Motor neuron (in vitro differentiated cells): ENCODE measurements around the gene CCZ1. TPM values are rescaled to one million over a fixed set of nuclear protein-coding genes. Genes with fewer than 3 reads are reported as not detected.
"Not testable (repeated sequence)": the region's sequence is repeated elsewhere in the genome, so short reads cannot be mapped to it uniquely, and the experiment has no call there.

Experiments used
- ATAC-seq, 8 experiments: fragments of 200-7000 bp; cut with Tn5 transposase; replicated peaks in 6 of 8; 2 replicates each; pipeline ENCODE4 v1.8.0; 2021; ENCODE audit warnings: mild to moderate bottlenecking in 8 of 8, moderate library complexity in 8 of 8
- H3K27ac ChIP-seq, 2 donors: fragments of 250-450 bp; sonication (Bioruptor Pico); 2 replicates each; pipeline ENCODE4 v1.9.0; 2021; ENCODE audit warnings: antibody characterized with exemption in 2 of 2, mild to moderate bottlenecking in 2 of 2, moderate library complexity in 1 of 2
- H3K4me1 ChIP-seq, 2 donors: fragments of 250-450 bp; sonication (Bioruptor Pico); replicated peaks in 1 of 2; 2 replicates each; pipeline ENCODE4 v1.6.1; 2021; ENCODE audit warnings: antibody characterized with exemption in 2 of 2, mild to moderate bottlenecking in 2 of 2, moderate library complexity in 1 of 2
- H3K4me3 ChIP-seq, 5 donors: fragments of 250-450 bp; sonication (Bioruptor Pico); 2 replicates each; pipeline ENCODE4 v1.9.0; 2021; ENCODE audit warnings: antibody characterized with exemption in 5 of 5, mild to moderate bottlenecking in 5 of 5, moderate library complexity in 4 of 5
- WGBS, 10 experiments: fragments of 450-650 bp; shearing (Covaris generic); methylation state at CpG; one replicate each; pipeline ENCODE4 v1.0.0; 2022; 5-methylcytosine and 5-hydroxymethylcytosine counted together
- in situ Hi-C, 9 experiments: fragments of 400-800 bp; cut with MboI; loops; one replicate each; pipeline ENCODE4 v1.15.0; 2021; ENCODE audit warnings: low sequenced_read_pairs in 9 of 9, low pct_unique_long_range_greater_than_20kb in 2 of 9; ENCODE audit not compliant: unreplicated experiment in 9 of 9
- total RNA-seq, 8 experiments: library from RNA; unstranded; fragments of 300-600 nt; gene quantifications; 2 replicates each; pipeline versions ENCODE4 v1.2.3 to v1.2.4, GENCODE V29; 2022

The CCZ1 gene
- total RNA-seq, 8 experiments from 2014 or later, result 36.4 to 79.8 (median 56.4) TPM

DNA sequence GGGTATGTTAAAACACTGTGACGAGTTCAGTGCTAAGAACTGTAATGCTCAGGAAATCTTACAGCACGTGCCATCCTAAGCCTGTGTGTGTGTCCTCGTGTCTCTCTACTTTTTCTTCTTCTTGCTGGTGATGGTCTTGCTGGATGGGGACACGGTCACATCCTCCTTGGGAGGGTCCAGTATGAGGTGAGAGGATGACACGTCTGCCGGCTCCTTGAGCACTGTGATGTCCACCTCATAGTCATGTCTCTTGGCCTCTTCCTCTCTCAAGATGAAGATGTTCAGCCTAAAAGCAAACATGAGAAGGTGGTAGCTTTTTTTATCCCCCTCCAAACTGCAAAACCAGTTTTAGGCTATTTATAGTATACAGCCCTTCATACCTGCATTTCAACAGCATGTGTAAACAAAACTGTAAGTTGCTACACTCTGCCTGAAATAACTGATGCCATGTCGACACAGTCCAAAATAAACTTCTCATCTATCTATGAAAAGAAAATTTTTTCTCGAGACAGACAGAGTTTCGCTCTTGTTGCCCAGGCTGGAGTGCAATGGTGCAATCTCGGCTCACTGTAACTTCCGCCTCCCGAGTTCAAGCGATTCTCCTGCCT lies 27.8 kb downstream of the CCZ1 start:
- in situ Hi-C loops, H3K27ac ChIP-seq, H3K4me1 ChIP-seq, ATAC-seq, H3K4me3 ChIP-seq: not testable (repeated sequence)
- WGBS, 10 experiments, result no CpG with 5 or more reads among the region's 13 CpGs

DNA sequence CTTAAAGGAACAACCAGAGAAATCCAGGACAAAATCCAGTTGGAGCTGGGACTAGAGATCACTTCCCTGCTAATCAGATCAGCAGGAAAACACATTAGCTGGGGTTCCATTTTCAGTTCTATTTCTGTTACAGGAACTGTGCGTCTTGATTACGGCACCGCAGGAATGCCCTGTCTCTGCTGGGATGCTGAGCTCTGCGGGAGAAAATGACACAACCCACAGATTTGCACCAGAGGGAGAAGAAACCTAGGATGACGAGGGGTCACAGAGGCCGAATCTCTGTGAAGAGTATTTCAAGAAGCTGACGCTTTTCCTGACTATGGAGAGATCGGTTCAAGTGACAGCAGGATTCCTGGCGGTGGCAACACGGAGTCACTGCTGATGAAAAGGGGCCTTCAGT lies 31.8 kb downstream of the CCZ1 start:
- H3K27ac ChIP-seq, in situ Hi-C loops, ATAC-seq, H3K4me3 ChIP-seq, H3K4me1 ChIP-seq: not testable (repeated sequence)
- no CpG with 5 or more reads among the region's 10 CpGs for WGBS, 10 experiments

DNA sequence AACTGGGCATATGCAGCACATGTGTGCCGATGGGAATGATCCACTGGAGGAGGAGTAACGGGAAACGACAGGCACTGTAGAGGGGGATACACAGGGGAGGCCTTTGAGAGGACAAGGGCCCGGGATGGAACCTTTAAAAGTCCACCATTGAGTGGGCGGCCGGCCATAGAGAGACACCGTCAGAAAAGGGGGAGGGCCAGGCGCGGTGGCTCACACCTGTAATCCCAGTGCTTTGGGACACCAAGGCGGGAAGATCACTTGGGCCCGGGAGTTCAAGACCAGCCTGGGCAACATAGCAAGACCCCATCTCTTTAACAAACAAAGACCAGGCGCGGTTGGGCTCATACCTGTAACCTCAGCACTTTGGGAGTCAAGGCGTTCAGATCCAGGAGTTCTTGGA lies 32.7 kb downstream of the CCZ1 start:
- H3K4me3 ChIP-seq, H3K4me1 ChIP-seq, H3K27ac ChIP-seq, ATAC-seq, in situ Hi-C loops: not testable (repeated sequence)
- WGBS, 10 experiments, result 75 to 100% (median 91%) methylated on average over 2 to 3 of the region's 14 CpGs; no CpG with 5 or more reads in 6 of the 10 experiments

DNA sequence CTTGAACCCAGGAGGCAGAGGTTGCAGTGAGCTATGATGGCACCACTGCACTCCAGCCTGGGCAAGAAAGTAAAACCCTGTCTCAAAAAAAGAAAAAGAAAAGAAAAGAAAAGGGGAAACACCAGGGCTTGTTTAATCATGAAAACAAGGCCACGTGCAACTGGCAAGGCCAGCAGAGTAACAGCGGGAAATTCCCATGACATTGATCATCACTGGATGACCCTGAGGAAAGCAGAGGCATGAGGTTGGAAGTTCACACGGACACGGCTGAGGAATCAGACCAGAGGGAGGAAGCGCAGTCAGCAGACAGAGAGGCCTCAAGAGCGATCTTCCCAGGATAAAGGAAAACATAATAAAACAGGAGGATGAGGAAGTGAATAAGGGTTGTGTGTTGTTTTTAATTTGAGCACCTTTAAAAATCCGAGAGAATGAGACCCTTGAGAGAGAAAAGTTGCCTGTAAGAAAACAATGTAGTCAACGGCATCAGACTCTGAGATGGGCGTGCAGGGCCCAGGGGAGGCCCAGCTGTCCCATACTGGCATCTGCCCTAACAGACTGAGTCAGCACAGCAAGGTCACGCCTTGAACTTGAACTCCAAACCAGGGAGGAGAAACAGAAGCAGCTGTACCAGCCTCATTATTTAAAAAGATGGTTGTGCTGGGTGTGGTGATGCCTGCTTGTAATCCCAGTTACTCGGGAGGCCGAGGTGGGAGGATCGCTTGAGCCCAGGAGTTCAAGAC lies 33.5 kb downstream of the CCZ1 start:
- H3K4me3 ChIP-seq, in situ Hi-C loops, H3K4me1 ChIP-seq, H3K27ac ChIP-seq: not testable (repeated sequence)
- peak in 3 of 8 experiments; percentile 37 to 93 (median 90) for ATAC-seq
- WGBS, 10 experiments, result no CpG with 5 or more reads among the region's 13 CpGs

DNA sequence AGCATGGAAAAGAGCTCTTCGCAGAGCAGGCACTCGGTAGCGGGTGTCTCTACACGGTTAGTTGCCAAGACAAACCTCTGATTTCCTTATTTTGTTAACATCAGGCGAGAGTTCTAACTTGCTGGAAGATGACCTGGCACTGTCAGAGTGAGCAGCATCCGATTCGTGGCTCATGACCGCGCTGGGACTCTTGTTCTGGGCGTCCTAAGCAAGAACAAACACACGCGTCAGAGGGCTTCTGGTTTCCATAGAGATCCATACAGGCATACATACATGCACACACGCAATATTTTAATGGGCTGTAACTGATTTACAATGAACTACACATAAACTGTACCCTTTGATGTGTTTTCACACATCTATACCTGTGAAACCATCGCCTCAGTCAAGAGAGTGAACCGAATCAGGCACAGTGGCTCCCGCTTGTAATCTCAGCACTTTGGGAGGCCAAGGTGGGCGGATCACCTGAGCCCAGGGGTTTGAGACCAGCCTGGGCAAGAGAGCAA lies 36.5 kb downstream of the CCZ1 start:
- in situ Hi-C loops, H3K4me3 ChIP-seq, H3K4me1 ChIP-seq, ATAC-seq, H3K27ac ChIP-seq: not testable (repeated sequence)
- WGBS, 10 experiments, result no CpG with 5 or more reads among the region's 17 CpGs

DNA sequence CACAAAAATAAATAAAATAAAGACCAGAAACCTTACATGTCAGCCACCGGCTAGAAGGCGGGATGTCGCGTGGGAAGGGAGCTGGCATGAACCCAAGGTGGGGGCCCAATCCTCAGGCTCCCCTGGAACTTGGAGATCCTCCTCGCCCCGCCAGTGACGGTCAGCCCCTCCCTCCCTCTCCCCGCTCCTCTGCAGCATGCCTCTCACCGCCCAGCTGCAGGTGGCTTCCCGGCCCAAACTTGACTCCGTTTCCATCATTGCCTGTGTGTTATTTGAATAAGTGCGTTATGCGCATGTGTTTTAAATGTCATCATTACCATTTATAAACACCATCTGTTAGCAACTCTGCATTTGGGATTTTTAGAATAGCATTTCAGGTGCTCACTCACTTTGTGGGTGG lies 64.7 kb downstream of the CCZ1 start:
- ATAC-seq, result peak in 6 of 8 experiments; percentile 27 to 97 (median 64)
- WGBS, 10 experiments, result no CpG with 5 or more reads among the region's 13 CpGs
- H3K4me3 ChIP-seq, in situ Hi-C loops, H3K4me1 ChIP-seq, H3K27ac ChIP-seq: not testable (repeated sequence)

DNA sequence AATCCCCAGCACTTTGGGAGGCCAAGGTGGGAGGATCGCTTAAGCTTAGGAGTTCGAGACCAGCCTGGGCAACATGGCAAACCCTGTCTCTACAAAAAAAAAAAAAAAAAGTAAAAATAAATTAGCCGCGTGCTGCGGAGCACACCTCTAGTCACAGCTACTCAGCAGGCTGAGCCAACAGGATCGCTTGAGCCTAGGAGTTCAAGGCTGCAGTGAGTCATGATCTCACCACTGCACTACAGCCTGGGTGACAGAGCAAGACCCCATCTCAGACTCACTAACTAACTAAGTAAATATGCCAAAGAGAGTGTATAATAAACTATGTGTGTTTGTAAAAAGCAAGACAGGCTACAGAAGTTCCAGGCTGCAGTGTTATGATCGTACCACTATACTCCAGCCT lies 65.3 kb downstream of the CCZ1 start:
- H3K4me1 ChIP-seq, in situ Hi-C loops, H3K27ac ChIP-seq, ATAC-seq, H3K4me3 ChIP-seq: not testable (repeated sequence)
- no CpG with 5 or more reads among the region's 7 CpGs for WGBS, 10 experiments

DNA sequence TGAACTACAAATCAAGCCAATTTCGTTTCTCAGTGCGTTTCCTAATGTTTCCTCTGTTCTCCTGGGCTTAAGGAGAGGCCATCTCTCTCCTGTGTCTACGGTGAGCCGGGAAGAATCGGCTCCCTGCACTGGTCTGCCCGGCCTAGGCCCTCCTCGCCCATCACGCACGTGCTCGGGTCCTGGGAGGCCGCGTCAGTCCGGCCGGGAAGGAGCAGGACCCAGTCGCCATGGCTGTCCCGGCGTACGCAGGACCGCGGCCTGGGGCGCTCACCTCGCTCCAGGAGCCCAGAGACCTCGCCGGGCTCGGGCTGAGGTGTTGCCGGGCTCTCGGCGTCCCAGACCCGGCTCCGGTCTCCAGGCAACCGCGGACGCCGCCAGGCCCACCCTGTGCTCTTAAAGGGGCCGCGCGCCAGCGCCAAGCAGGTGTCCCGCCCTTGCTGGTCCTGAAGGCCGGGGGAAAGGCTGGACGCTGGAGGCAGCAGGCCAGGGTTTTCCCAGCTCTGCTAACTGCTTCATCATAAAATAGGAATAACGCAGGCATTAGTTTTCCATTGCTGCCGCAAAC lies 71.9 kb downstream of the CCZ1 start, which contains the start of gene RSPH10B:
Gene RSPH10B (minus strand): TSS at position 343 of the 565 bp plus-strand sequence. CDS start 3,573 bp downstream, outside the sequence.
- H3K4me3 ChIP-seq, result not testable (repeated sequence)

DNA sequence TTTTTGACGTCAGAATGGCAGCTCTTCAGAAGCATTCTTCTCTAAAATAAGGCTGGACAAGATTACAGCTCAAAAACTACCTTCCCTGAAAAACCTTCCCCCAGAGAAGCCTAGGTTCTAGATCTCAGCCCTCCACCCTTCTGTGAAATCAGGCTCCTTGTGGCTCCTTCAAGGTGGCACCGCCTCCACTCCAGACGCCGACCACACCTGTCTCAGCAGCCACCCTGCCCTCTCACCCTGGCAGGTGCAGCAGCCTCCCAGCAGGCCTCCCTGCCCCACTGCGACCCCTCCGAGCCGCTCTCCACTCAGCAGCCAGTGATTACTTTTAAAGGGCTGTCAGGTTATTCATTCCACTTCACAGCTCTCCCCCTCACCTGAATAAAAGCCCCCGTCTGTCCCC lies 75.0 kb downstream of the CCZ1 start:
- in situ Hi-C loops, ATAC-seq, H3K4me1 ChIP-seq, H3K27ac ChIP-seq, H3K4me3 ChIP-seq: not testable (repeated sequence)
- WGBS, 10 experiments, result no CpG with 5 or more reads among the region's 8 CpGs

More for the DNA sequence above, 71.9 kb downstream of the CCZ1 start, which contains the start of gene RSPH10B:
- ATAC-seq, result peak; percentile 77 to 95 (median 94)
- H3K4me1 ChIP-seq, in situ Hi-C loops, H3K27ac ChIP-seq: not testable (repeated sequence)
- WGBS, 10 experiments, result no CpG with 5 or more reads among the region's 43 CpGs

Other genes with a start within 250 kb of the CCZ1 start
- 10 to 100 TPM; 16.3 to 38.7 (median 23.1) TPM for gene RNF216, start 117.1 kb upstream of the CCZ1 start, total RNA-seq
- under 1 TPM in 4 of 8 experiments, not detected in 4; 0.37 to 0.76 (median 0.50) TPM for gene OCM, start 17.9 kb upstream of the CCZ1 start, total RNA-seq
- gene RSPH10B, start 72.0 kb downstream of the CCZ1 start, total RNA-seq, result 1 to 10 TPM in 2 of 8 experiments, under 1 TPM in 5, not detected in 1; 0.42 to 2.3 (median 0.62) TPM
- 10 to 100 TPM; 20.1 to 37.5 (median 25.0) TPM for gene PMS2, start 110.3 kb downstream of the CCZ1 start, total RNA-seq
- 10 to 100 TPM; 20.7 to 73.5 (median 46.4) TPM for gene AIMP2, start 110.5 kb downstream of the CCZ1 start, total RNA-seq
- gene ANKRD61, start 132.6 kb downstream of the CCZ1 start, total RNA-seq, result 1 to 10 TPM in 7 of 8 experiments, under 1 TPM in 1; 0.71 to 3.6 (median 1.5) TPM
- gene EIF2AK1, start 160.4 kb downstream of the CCZ1 start, total RNA-seq, result 10 to 100 TPM; 29.8 to 60.4 (median 46.0) TPM
- gene USP42, start 206.2 kb downstream of the CCZ1 start, total RNA-seq, result 1 to 10 TPM; 3.3 to 9.8 (median 8.4) TPM